Memory B cell (primary cell): ENCODE measurements around the gene PSMF1.
"Not testable (repeated sequence)": the region's sequence is repeated elsewhere in the genome, so short reads cannot be mapped to it uniquely, and the experiment has no call there.

Experiments used
- ATAC-seq: fragments of 150-1000 bp; cut with Tn5 transposase; 2 replicates; pipeline ENCODE4 v1.10.0; 2021; ENCODE audit warnings: low read depth, mild to moderate bottlenecking, moderate library complexity
- DNase-seq, 2 donors: peaks; one replicate each; pipeline ENCODE4 v3.0.0; 2022; ENCODE audit warnings: low spot score in 2 of 2
- H3K27ac Mint-ChIP-seq: one replicate; pipeline ENCODE4 v1.8.0; 2022; ENCODE audit warnings: mild to moderate bottlenecking, moderate library complexity, mixed read lengths
- H3K27me3 Mint-ChIP-seq: one replicate; pipeline ENCODE4 v1.8.0; 2022; ENCODE audit warnings: mixed read lengths
- H3K36me3 Mint-ChIP-seq: one replicate; pipeline ENCODE4 v1.8.0; 2022; ENCODE audit warnings: mild to moderate bottlenecking, mixed read lengths
- H3K4me1 Mint-ChIP-seq: one replicate; pipeline ENCODE4 v1.8.0; 2022; ENCODE audit warnings: mixed read lengths
- H3K4me3 Mint-ChIP-seq: one replicate; pipeline ENCODE4 v1.8.0; 2022; ENCODE audit warnings: mild to moderate bottlenecking, moderate library complexity, mixed read lengths
- H3K9me3 Mint-ChIP-seq: one replicate; pipeline ENCODE4 v1.8.0; 2022; ENCODE audit warnings: mixed read lengths

The PSMF1 gene

GRCh38 chr20:1131354-1131753 lies 13.0 kb downstream of the PSMF1 start:
- Mint-ChIP-seq H3K9me3 (peaks cover 2% of the 10 kb centered on the region), H3K27ac (no peak overlapping the region), H3K4me1 (peaks cover 17% of the 10 kb centered on the region), H3K36me3 (peaks cover 51% of the 10 kb centered on the region), H3K4me3 (no peak overlapping the region), H3K27me3 (no peaks in the 10 kb centered on the region)
- DNase-seq (no peak), ATAC-seq (no peak)

GRCh38 chr20:1134355-1134754 lies 16.0 kb downstream of the PSMF1 start:
- Mint-ChIP-seq H3K27me3 (no peaks in the 10 kb centered on the region), H3K27ac (no peak overlapping the region), H3K4me3 (no peak overlapping the region), H3K4me1 (peaks cover 16% of the 10 kb centered on the region), H3K9me3 (peaks cover 2% of the 10 kb centered on the region), H3K36me3 (peaks cover 50% of the 10 kb centered on the region)
- DNase-seq: no peak
- ATAC-seq: no peak

GRCh38 chr20:1134836-1135235 lies 16.4 kb downstream of the PSMF1 start:
- H3K27me3 Mint-ChIP-seq: no peaks in the 10 kb centered on the region
- peaks cover 2% of the 10 kb centered on the region for H3K9me3 Mint-ChIP-seq
- DNase-seq (no peak), ATAC-seq (no peak)
- no peak overlapping the region for H3K27ac Mint-ChIP-seq
- peaks cover 15% of the 10 kb centered on the region for H3K4me1 Mint-ChIP-seq
- H3K36me3 Mint-ChIP-seq: peaks cover 50% of the 10 kb centered on the region
- H3K4me3 Mint-ChIP-seq: no peak overlapping the region

- Mint-ChIP-seq H3K4me3 (no peak overlapping the region), H3K36me3 (peaks cover 47% of the 10 kb centered on the region), H3K4me1 (peaks cover 4% of the 10 kb centered on the region), H3K27me3 (no peaks in the 10 kb centered on the region), H3K9me3 (peaks cover 2% of the 10 kb centered on the region), H3K27ac (no peak overlapping the region)
- no peak for ATAC-seq
- DNase-seq: no peak
These were observed 18.8 kb downstream of the PSMF1 start for GRCh38 chr20:1137236-1137635.

GRCh38 chr20:1144401-1145172 lies 26.2 kb downstream of the PSMF1 start:
- no peak overlapping the region for H3K27ac Mint-ChIP-seq
- H3K9me3 Mint-ChIP-seq: no peaks in the 10 kb centered on the region
- ATAC-seq: no peak
- DNase-seq: no peak
- H3K4me3 Mint-ChIP-seq: no peak overlapping the region
- peaks cover 7% of the 10 kb centered on the region for H3K4me1 Mint-ChIP-seq
- H3K27me3 Mint-ChIP-seq: no peaks in the 10 kb centered on the region
- peaks cover 37% of the 10 kb centered on the region for H3K36me3 Mint-ChIP-seq

GRCh38 chr20:1146957-1147356 lies 28.6 kb downstream of the PSMF1 start:
- no peak for ATAC-seq
- H3K36me3 Mint-ChIP-seq: peaks cover 28% of the 10 kb centered on the region
- DNase-seq: no peak

GRCh38 chr20:1149812-1150211 lies 31.4 kb downstream of the PSMF1 start:
- H3K36me3 Mint-ChIP-seq: peaks cover 42% of the 10 kb centered on the region
- not testable (repeated sequence) for H3K27me3 Mint-ChIP-seq, H3K4me3 Mint-ChIP-seq, H3K9me3 Mint-ChIP-seq, H3K27ac Mint-ChIP-seq, H3K4me1 Mint-ChIP-seq, DNase-seq, ATAC-seq

More at GRCh38 chr20:1146957-1147356, 28.6 kb downstream of the PSMF1 start:
- no peak overlapping the region for H3K27ac Mint-ChIP-seq
- H3K4me1 Mint-ChIP-seq: peaks cover 10% of the 10 kb centered on the region
- no peak overlapping the region for H3K4me3 Mint-ChIP-seq
- H3K27me3 Mint-ChIP-seq: no peaks in the 10 kb centered on the region
- H3K9me3 Mint-ChIP-seq: no peaks in the 10 kb centered on the region

- Mint-ChIP-seq H3K36me3 (peaks cover 46% of the 10 kb centered on the region), H3K4me3 (no peak overlapping the region), H3K27ac (no peak overlapping the region), H3K4me1 (peaks cover 7% of the 10 kb centered on the region), H3K27me3 (no peaks in the 10 kb centered on the region), H3K9me3 (no peaks in the 10 kb centered on the region)
- DNase-seq: no peak
- ATAC-seq: no peak
These were observed 31.8 kb downstream of the PSMF1 start for GRCh38 chr20:1150218-1150617.

- Mint-ChIP-seq H3K9me3 (peaks cover 2% of the 10 kb centered on the region), H3K27me3 (no peaks in the 10 kb centered on the region), H3K27ac (no peak overlapping the region), H3K4me3 (no peak overlapping the region), H3K36me3 (peaks cover 47% of the 10 kb centered on the region), H3K4me1 (peaks cover 7% of the 10 kb centered on the region)
- DNase-seq: no peak
- no peak for ATAC-seq
These were observed 32.6 kb downstream of the PSMF1 start for GRCh38 chr20:1150968-1151367.

- Mint-ChIP-seq H3K9me3 (peaks cover 8% of the 10 kb centered on the region), H3K27ac (no peak overlapping the region), H3K36me3 (peaks cover 45% of the 10 kb centered on the region), H3K4me3 (no peak overlapping the region), H3K4me1 (peaks cover 3% of the 10 kb centered on the region), H3K27me3 (no peaks in the 10 kb centered on the region)
- DNase-seq (no peak), ATAC-seq (no peak)
These were observed 35.8 kb downstream of the PSMF1 start for GRCh38 chr20:1154226-1154625.

- DNase-seq (no peak), ATAC-seq (no peak)
- H3K4me3 Mint-ChIP-seq: no peak overlapping the region
- H3K27ac Mint-ChIP-seq: no peak overlapping the region
- H3K4me1 Mint-ChIP-seq: peaks cover 3% of the 10 kb centered on the region
- peaks cover 8% of the 10 kb centered on the region for H3K9me3 Mint-ChIP-seq
- H3K36me3 Mint-ChIP-seq: peaks cover 45% of the 10 kb centered on the region
- H3K27me3 Mint-ChIP-seq: no peaks in the 10 kb centered on the region
These were observed 36.3 kb downstream of the PSMF1 start for GRCh38 chr20:1154691-1155090.

- Mint-ChIP-seq H3K27ac (no peak overlapping the region), H3K4me3 (no peak overlapping the region), H3K4me1 (peaks cover 3% of the 10 kb centered on the region), H3K27me3 (no peaks in the 10 kb centered on the region), H3K36me3 (peaks cover 49% of the 10 kb centered on the region), H3K9me3 (peaks cover 8% of the 10 kb centered on the region)
- ATAC-seq (no peak), DNase-seq (no peak)
These were observed 36.9 kb downstream of the PSMF1 start for GRCh38 chr20:1155342-1155741.

- DNase-seq: no peak
- Mint-ChIP-seq H3K4me1 (peaks cover 3% of the 10 kb centered on the region), H3K27me3 (no peaks in the 10 kb centered on the region), H3K9me3 (peaks cover 8% of the 10 kb centered on the region), H3K27ac (no peak overlapping the region), H3K4me3 (no peak overlapping the region), H3K36me3 (peaks cover 45% of the 10 kb centered on the region)
- ATAC-seq: no peak
These were observed 42.1 kb downstream of the PSMF1 start for GRCh38 chr20:1160496-1160895.

- no peak overlapping the region for H3K4me3 Mint-ChIP-seq
- ATAC-seq: no peak
- DNase-seq: no peak
- H3K27me3 Mint-ChIP-seq: no peaks in the 10 kb centered on the region
- peaks cover 3% of the 10 kb centered on the region for H3K4me1 Mint-ChIP-seq
- H3K27ac Mint-ChIP-seq: no peak overlapping the region
- peaks cover 5% of the 10 kb centered on the region for H3K9me3 Mint-ChIP-seq
- H3K36me3 Mint-ChIP-seq: peaks cover 48% of the 10 kb centered on the region
These were observed 42.6 kb downstream of the PSMF1 start for GRCh38 chr20:1160991-1161390.

GRCh38 chr20:1163105-1163504 lies 44.7 kb downstream of the PSMF1 start:
- Mint-ChIP-seq H3K4me1 (peaks cover 3% of the 10 kb centered on the region), H3K36me3 (peaks cover 54% of the 10 kb centered on the region), H3K9me3 (no peaks in the 10 kb centered on the region), H3K27ac (peak overlapping the region; percentile 45), H3K27me3 (no peaks in the 10 kb centered on the region), H3K4me3 (no peak overlapping the region)
- DNase-seq: no peak
- no peak for ATAC-seq
